ENCODE measurements around the gene ELFN1.

The ELFN1 gene

DNA sequence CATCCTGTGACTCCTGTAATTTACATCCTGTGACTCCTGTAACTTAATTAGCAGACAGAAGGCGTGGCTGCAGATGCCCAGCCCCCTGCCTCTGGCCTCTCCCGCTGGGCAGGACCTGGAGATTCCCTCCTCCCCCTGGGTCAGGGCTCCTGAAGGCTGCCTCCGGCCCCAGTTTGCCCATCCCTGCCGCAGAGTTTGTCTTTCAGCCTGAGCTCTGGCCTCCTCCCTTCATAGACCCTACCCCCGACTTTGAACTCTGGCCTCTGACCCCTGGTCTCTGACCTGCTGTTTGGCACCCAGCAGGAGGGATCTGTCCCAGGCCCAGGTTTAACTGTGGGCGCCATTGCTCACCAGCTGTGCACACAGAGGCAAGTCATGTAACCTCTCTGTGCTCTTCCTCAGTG lies 45.6 kb downstream of the ELFN1 start:
- Histone ChIP-seq H3K79me2 (ENCODE audit: insufficient read depth, low read length) (no peaks in the 10 kb centered on the region), H3K27ac (ENCODE audit: low read length) (no peak overlapping the region), H2AFZ (ENCODE audit: low read depth, low read length) (no peak overlapping the region), H3K36me3 (ENCODE audit: insufficient read depth, low read length) (peaks cover 16% of the 10 kb centered on the region), H4K20me1 (ENCODE audit: insufficient read depth, low read length) (peaks cover 10% of the 10 kb centered on the region), H3K9me3 (ENCODE audit: insufficient read depth, low read length, severe bottlenecking) (no peaks in the 10 kb centered on the region), H3K4me2 (ENCODE audit: insufficient read depth, low read length) (no peak overlapping the region), H3K4me1 (ENCODE audit: insufficient read depth, low read length) (no peaks in the 10 kb centered on the region), H3K27me3 (ENCODE audit: insufficient read depth, low read length, poor library complexity) (no peaks in the 10 kb centered on the region), H3K9ac (ENCODE audit: low read depth, low read length) (no peak overlapping the region), H3K4me3 (ENCODE audit: low read depth in 1 of 2, low read length in 2 of 2) (no peak overlapping the region)
- ATAC-seq (ENCODE audit: insufficient read depth, low read depth) (no peak), DNase-seq (no peak)
- TF ChIP-seq, protein P1, sequence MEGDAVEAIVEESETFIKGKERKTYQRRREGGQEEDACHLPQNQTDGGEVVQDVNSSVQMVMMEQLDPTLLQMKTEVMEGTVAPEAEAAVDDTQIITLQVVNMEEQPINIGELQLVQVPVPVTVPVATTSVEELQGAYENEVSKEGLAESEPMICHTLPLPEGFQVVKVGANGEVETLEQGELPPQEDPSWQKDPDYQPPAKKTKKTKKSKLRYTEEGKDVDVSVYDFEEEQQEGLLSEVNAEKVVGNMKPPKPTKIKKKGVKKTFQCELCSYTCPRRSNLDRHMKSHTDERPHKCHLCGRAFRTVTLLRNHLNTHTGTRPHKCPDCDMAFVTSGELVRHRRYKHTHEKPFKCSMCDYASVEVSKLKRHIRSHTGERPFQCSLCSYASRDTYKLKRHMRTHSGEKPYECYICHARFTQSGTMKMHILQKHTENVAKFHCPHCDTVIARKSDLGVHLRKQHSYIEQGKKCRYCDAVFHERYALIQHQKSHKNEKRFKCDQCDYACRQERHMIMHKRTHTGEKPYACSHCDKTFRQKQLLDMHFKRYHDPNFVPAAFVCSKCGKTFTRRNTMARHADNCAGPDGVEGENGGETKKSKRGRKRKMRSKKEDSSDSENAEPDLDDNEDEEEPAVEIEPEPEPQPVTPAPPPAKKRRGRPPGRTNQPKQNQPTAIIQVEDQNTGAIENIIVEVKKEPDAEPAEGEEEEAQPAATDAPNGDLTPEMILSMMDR (IDR thresholded peaks at IDR 0.05; ENCODE audit: borderline replicate concordance, extremely low read depth, low read length, poor library complexity, severe bottlenecking) = no peak
- TF ChIP-seq EZH2 (IDR thresholded peaks at IDR 0.05; ENCODE audit: borderline replicate concordance, low read depth, low read length, severe bottlenecking) = no peak

DNA sequence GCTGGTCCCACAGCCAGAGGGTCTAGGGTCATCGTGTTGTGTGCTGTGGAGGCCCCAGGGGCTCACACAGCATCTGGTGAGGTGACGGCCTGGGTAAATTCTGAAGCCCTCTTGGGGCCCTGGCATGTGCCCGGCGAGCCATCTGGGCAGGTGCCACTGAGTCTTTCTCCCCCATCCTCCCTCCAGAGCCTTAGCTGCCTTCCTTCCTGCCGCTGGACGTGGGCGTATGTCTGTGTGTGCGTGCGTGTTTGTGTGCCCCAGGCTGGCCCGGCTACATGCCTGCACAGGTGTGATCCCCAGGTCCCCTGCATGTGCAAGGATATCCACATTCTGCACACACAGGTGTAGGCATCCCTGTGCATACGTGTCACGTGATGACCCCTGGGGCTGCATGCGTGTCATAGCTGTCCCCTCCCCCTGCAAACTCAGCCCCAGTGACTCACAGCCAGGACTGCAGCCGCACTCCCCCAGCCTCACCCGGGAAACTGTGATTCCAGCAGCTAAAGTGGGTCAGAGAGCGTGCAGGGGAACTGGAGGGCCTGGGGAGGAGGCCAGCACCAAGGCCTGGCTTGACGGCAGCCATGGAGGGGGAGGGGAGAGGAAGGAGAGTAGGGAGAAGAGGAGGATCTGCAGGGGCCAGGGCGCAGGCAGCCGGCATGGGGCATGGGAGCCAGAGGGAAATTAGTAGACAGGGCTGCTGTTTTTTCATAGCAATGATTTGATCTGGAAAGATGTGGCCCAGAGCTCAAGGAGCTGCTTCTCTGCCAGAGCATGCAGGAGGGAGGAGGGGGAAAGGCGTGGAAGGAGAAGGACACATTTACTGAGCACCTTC lies 46.4 kb downstream of the ELFN1 start:
- H3K36me3 ChIP-seq (ENCODE audit: insufficient read depth, low read length) = peaks cover 20% of the 10 kb centered on the region
- no peak overlapping the region for H3K4me2 ChIP-seq (ENCODE audit: insufficient read depth, low read length)
- no peak overlapping the region for H3K9ac ChIP-seq (ENCODE audit: low read depth, low read length)
- DNase-seq = no peak
- no peak overlapping the region for H3K27ac ChIP-seq (ENCODE audit: low read length)
- no peaks in the 10 kb centered on the region for H3K9me3 ChIP-seq (ENCODE audit: insufficient read depth, low read length, severe bottlenecking)
- H3K4me3 ChIP-seq (ENCODE audit: low read depth in 1 of 2, low read length in 2 of 2) = no peak overlapping the region
- H3K79me2 ChIP-seq (ENCODE audit: insufficient read depth, low read length) = no peaks in the 10 kb centered on the region
- TF ChIP-seq, protein P1 (IDR thresholded peaks at IDR 0.05; ENCODE audit: borderline replicate concordance, extremely low read depth, low read length, poor library complexity, severe bottlenecking) = no peak
- no peak for TF ChIP-seq EZH2 (IDR thresholded peaks at IDR 0.05; ENCODE audit: borderline replicate concordance, low read depth, low read length, severe bottlenecking)
- H4K20me1 ChIP-seq (ENCODE audit: insufficient read depth, low read length) = peaks cover 14% of the 10 kb centered on the region
- H3K4me1 ChIP-seq (ENCODE audit: insufficient read depth, low read length) = no peaks in the 10 kb centered on the region
- H2AFZ ChIP-seq (ENCODE audit: low read depth, low read length) = no peak overlapping the region
- ATAC-seq (ENCODE audit: insufficient read depth, low read depth) = no peak
- H3K27me3 ChIP-seq (ENCODE audit: insufficient read depth, low read length, poor library complexity) = no peaks in the 10 kb centered on the region

DNA sequence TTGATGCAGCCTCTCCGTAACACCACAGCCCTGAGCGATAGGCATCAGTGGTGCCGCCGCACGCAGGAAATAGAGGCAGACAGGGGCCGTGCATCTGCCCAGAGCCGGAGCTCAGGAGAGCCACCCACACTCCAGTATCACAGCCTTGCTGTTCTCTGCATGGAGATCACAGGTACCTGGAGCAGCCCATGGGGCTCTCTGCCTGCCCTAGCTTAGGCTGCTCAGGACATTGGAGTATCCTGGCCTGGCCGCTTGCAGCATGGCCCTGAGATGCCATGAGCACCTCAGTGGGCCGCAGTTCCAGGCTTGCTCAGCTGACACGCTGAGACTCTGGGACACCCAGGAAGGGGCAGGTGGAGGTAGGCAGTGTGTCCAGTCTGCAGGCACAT lies 47.0 kb downstream of the ELFN1 start:
- no peak overlapping the region for H2AFZ ChIP-seq (ENCODE audit: low read depth, low read length)
- H4K20me1 ChIP-seq (ENCODE audit: insufficient read depth, low read length) = peaks cover 14% of the 10 kb centered on the region
- no peak overlapping the region for H3K4me3 ChIP-seq (ENCODE audit: low read depth in 1 of 2, low read length in 2 of 2)
- H3K9ac ChIP-seq (ENCODE audit: low read depth, low read length) = no peak overlapping the region
- H3K27ac ChIP-seq (ENCODE audit: low read length) = no peak overlapping the region
- ATAC-seq (ENCODE audit: insufficient read depth, low read depth) (no peak), DNase-seq (no peak)
- H3K27me3 ChIP-seq (ENCODE audit: insufficient read depth, low read length, poor library complexity) = no peaks in the 10 kb centered on the region
- H3K4me2 ChIP-seq (ENCODE audit: insufficient read depth, low read length) = no peak overlapping the region
- H3K9me3 ChIP-seq (ENCODE audit: insufficient read depth, low read length, severe bottlenecking) = no peaks in the 10 kb centered on the region
- H3K4me1 ChIP-seq (ENCODE audit: insufficient read depth, low read length) = no peaks in the 10 kb centered on the region
- TF ChIP-seq, protein P1 (IDR thresholded peaks at IDR 0.05; ENCODE audit: borderline replicate concordance, extremely low read depth, low read length, poor library complexity, severe bottlenecking) = no peak
- TF ChIP-seq EZH2 (IDR thresholded peaks at IDR 0.05; ENCODE audit: borderline replicate concordance, low read depth, low read length, severe bottlenecking) = no peak
- no peaks in the 10 kb centered on the region for H3K79me2 ChIP-seq (ENCODE audit: insufficient read depth, low read length)
- H3K36me3 ChIP-seq (ENCODE audit: insufficient read depth, low read length) = peaks cover 21% of the 10 kb centered on the region

Data from DND-41 (cell line).